A549 (cell line): ENCODE measurements around the gene GRAMD2A. TPM values are rescaled to one million over a fixed set of nuclear protein-coding genes. Genes with fewer than 3 reads are reported as not detected.

Experiments
- ATAC-seq, 2 experiments: fragments of 200-7000 bp in 1 of 2; fragments of >200 bp in 1 of 2; cut with Nextera tagmentation in 1 of 2; cut with Tn5 transposase in 1 of 2; 3 replicates each; pipeline versions ENCODE4 v1.8.0 to v1.9.1; 2018 to 2020; ENCODE audit warnings: mild to moderate bottlenecking in 1 of 2, moderate library complexity in 1 of 2
- CTCF ChIA-PET: fragments of 300-600 bp; sonication (Branson Sonifier 250); formaldehyde crosslinking; extraction: SDS; loops from one replicate; lab custom pipeline; 2021; ENCODE audit warnings: antibody characterized with exemption, inconsistent platforms; lab: Yijun Ruan, JAX
- POLR2A ChIA-PET: fragments of 350-600 bp; formaldehyde crosslinking; extraction: SDS; loops from one replicate; lab custom pipeline; 2021; ENCODE audit warnings: antibody characterized with exemption, inconsistent platforms; lab: Yijun Ruan, JAX
- DNase-seq, 2 experiments: peaks; one replicate each; pipeline versions ENCODE4 v3.0.0 to v3.0.0-alpha.2; 2011 to 2016; ENCODE audit warnings: low read depth in 1 of 2, low spot score in 1 of 2
- FAIRE-seq: peaks from 2 replicates; lab custom pipeline; 2011; peaks lifted over from hg19 to GRCh38; lab: Jason Lieb, UNC
- H3K27ac ChIP-seq, 2 experiments: fragments of >200 bp; sonication (Bioruptor Twin); formaldehyde crosslinking; 3 replicates each; pipeline ENCODE4 v1.5.1; 2016 to 2017
- H3K4me1 ChIP-seq: fragments of >200 bp; sonication (Bioruptor Twin); formaldehyde crosslinking; 3 replicates; pipeline ENCODE4 v1.6.1; 2016
- H3K4me2 ChIP-seq: fragments of >200 bp; sonication (Bioruptor Twin); formaldehyde crosslinking; 3 replicates; pipeline ENCODE4 v1.6.1; 2016
- H3K4me3 ChIP-seq: fragments of >200 bp; sonication (Bioruptor Twin); formaldehyde crosslinking; 3 replicates; pipeline ENCODE4 v1.5.1; 2016
- H3K9me3 ChIP-seq: fragments of >200 bp; sonication (Bioruptor Twin); formaldehyde crosslinking; 3 replicates; pipeline ENCODE4 v1.6.1; 2016
- ATOH8 ChIP-seq: fragments of 250-450 bp; sonication (Bioruptor Pico); IDR thresholded peaks from 2 replicates; pipeline ENCODE4 v1.5.0; 2020; ENCODE audit warnings: low read depth, mild to moderate bottlenecking, moderate library complexity
- CBX8 ChIP-seq: fragments of 200-600 bp; sonication (generic); IDR thresholded peaks from 2 replicates; pipeline ENCODE4 v1.6.1; 2016
- CHD2 ChIP-seq: fragments of 150-350 bp; IDR thresholded peaks from 2 replicates; pipeline ENCODE4 v1.6.1; 2014; ENCODE audit warnings: low read length; ENCODE audit not compliant: partially characterized antibody
- CHD4 ChIP-seq: fragments of 200-600 bp; sonication (generic); IDR thresholded peaks from 2 replicates; pipeline ENCODE4 v1.6.1; 2016; ENCODE audit warnings: antibody characterized with exemption, mild to moderate bottlenecking, borderline replicate concordance
- CTCF ChIP-seq: fragments of >200 bp; sonication (Bioruptor Twin); formaldehyde crosslinking; IDR thresholded peaks from 3 replicates; pipeline ENCODE4 v1.5.1; 2016
- EHF ChIP-seq: fragments of 250-450 bp; sonication (Bioruptor Pico); IDR thresholded peaks from 2 replicates; pipeline ENCODE4 v1.5.0; 2020; ENCODE audit warnings: mild to moderate bottlenecking
- EP300 ChIP-seq, 2 experiments: fragments of >200 bp; sonication (Bioruptor Twin); formaldehyde crosslinking; IDR thresholded peaks; 2 replicates in 1 of 2; 3 replicates in 1 of 2; pipeline ENCODE4 v1.6.1; 2016 to 2017
- ESRRA ChIP-seq: fragments of 150-350 bp; IDR thresholded peaks from 2 replicates; pipeline ENCODE4 v1.6.1; 2014; ENCODE audit warnings: mild to moderate bottlenecking, low read length, borderline replicate concordance
- FOSB ChIP-seq: fragments of 250-450 bp; sonication (Bioruptor Pico); IDR thresholded peaks from 2 replicates; pipeline ENCODE4 v1.5.0; 2020; ENCODE audit warnings: mild to moderate bottlenecking, moderate library complexity
- FOSL2 ChIP-seq, 2 experiments: fragments of 450-650 bp in 1 of 2; fragments of >200 bp in 1 of 2; sonication (Bioruptor Twin) in 1 of 2; formaldehyde crosslinking; IDR thresholded peaks; 2 replicates each; pipeline versions ENCODE4 v1.5.0 to v1.6.1; 2016 to 2020; ENCODE audit warnings: mild to moderate bottlenecking in 1 of 2, moderate library complexity in 1 of 2
- FOXS1 ChIP-seq: fragments of 250-450 bp; sonication (Bioruptor Pico); IDR thresholded peaks from 2 replicates; pipeline ENCODE4 v1.5.0; 2020; ENCODE audit warnings: mild to moderate bottlenecking, moderate library complexity
- HDAC2 ChIP-seq: fragments of 200-600 bp; sonication (generic); IDR thresholded peaks from 2 replicates; pipeline ENCODE4 v1.6.1; 2016
- HEYL ChIP-seq: fragments of 250-450 bp; sonication (Bioruptor Pico); IDR thresholded peaks from 2 replicates; pipeline ENCODE4 v1.8.0; 2021; ENCODE audit warnings: mild to moderate bottlenecking, moderate library complexity
- HOXA7 ChIP-seq: fragments of 250-450 bp; sonication (Bioruptor Pico); IDR thresholded peaks from 2 replicates; pipeline ENCODE4 v1.5.0; 2020; ENCODE audit warnings: mild to moderate bottlenecking, moderate library complexity
- HOXB13 ChIP-seq: fragments of 250-450 bp; sonication (Bioruptor Pico); IDR thresholded peaks from 2 replicates; pipeline ENCODE4 v1.5.0; 2020; ENCODE audit warnings: low read depth, mild to moderate bottlenecking, moderate library complexity
- HOXB5 ChIP-seq: fragments of 250-450 bp; sonication (Bioruptor Pico); IDR thresholded peaks from 2 replicates; pipeline ENCODE4 v1.5.0; 2020; ENCODE audit warnings: mild to moderate bottlenecking, moderate library complexity
- JUN ChIP-seq, 2 experiments: fragments of >200 bp; sonication (Bioruptor Twin); formaldehyde crosslinking; IDR thresholded peaks; 2 replicates in 1 of 2; 3 replicates in 1 of 2; pipeline ENCODE4 v1.6.1; 2016 to 2017
- JUNB ChIP-seq: fragments of >200 bp; sonication (Bioruptor Twin); formaldehyde crosslinking; IDR thresholded peaks from 2 replicates; pipeline ENCODE4 v1.6.1; 2016
- KDM1A ChIP-seq: fragments of 200-600 bp; sonication (generic); IDR thresholded peaks from 2 replicates; pipeline ENCODE4 v1.6.1; 2016; ENCODE audit warnings: low read depth, mild to moderate bottlenecking
- KDM5A ChIP-seq: fragments of 200-600 bp; sonication (generic); IDR thresholded peaks from 2 replicates; pipeline ENCODE4 v1.6.1; 2016; ENCODE audit warnings: antibody characterized with exemption, mild to moderate bottlenecking
- MAFK ChIP-seq: fragments of 450-650 bp; IDR thresholded peaks from 2 replicates; pipeline ENCODE4 v1.6.1; 2014; ENCODE audit not compliant: partially characterized antibody
- MAX ChIP-seq: IDR thresholded peaks from 2 replicates; pipeline ENCODE4 v1.6.1; 2012
- MAZ ChIP-seq: fragments of 150-350 bp; IDR thresholded peaks from 2 replicates; pipeline ENCODE4 v1.6.1; 2014; ENCODE audit warnings: antibody characterized with exemption, low read depth, low read length, borderline replicate concordance
- MYC ChIP-seq: IDR thresholded peaks from 2 replicates; pipeline ENCODE4 v1.6.1; 2012; ENCODE audit warnings: mild to moderate bottlenecking, inconsistent platforms, low read length, improper control_type of control experiment, borderline replicate concordance
- NFE2L2 ChIP-seq: fragments of 150-350 bp; conservative IDR thresholded peaks from 2 replicates; pipeline ENCODE4 v1.6.1; 2014; ENCODE audit warnings: low read length
- NPAS2 ChIP-seq: fragments of 250-450 bp; sonication (Bioruptor Pico); IDR thresholded peaks from 2 replicates; pipeline ENCODE4 v1.8.0; 2022; ENCODE audit warnings: mild to moderate bottlenecking, moderate library complexity, borderline replicate concordance
- NR3C1 ChIP-seq: fragments of >200 bp; sonication (Bioruptor Twin); formaldehyde crosslinking; IDR thresholded peaks from 3 replicates; pipeline ENCODE4 v1.6.1; 2017
- PBX3 ChIP-seq: IDR thresholded peaks from 2 replicates; pipeline ENCODE4 v1.6.1; 2012
- POLR2A ChIP-seq: IDR thresholded peaks from 2 replicates; pipeline ENCODE4 v1.6.1; 2012; ENCODE audit warnings: mild to moderate bottlenecking, low read length
- POLR2AphosphoS2 ChIP-seq: conservative IDR thresholded peaks from 2 replicates; pipeline ENCODE4 v1.6.1; 2012; ENCODE audit warnings: low read length, improper control_type of control experiment, inconsistent platforms
- RAD21 ChIP-seq, 2 experiments: fragments of >200 bp in 1 of 2; sonication (Bioruptor Twin) in 1 of 2; formaldehyde crosslinking in 1 of 2; IDR thresholded peaks in 1 of 2; conservative IDR thresholded peaks in 1 of 2; 2 replicates in 1 of 2; 3 replicates in 1 of 2; pipeline ENCODE4 v1.6.1; 2012 to 2018; ENCODE audit warnings: inconsistent platforms in 1 of 2
- RARB ChIP-seq: fragments of 250-450 bp; sonication (Bioruptor Pico); IDR thresholded peaks from 2 replicates; pipeline ENCODE4 v1.8.0; 2021; ENCODE audit warnings: mild to moderate bottlenecking, moderate library complexity
- RCOR1 ChIP-seq: fragments of 150-350 bp; IDR thresholded peaks from 2 replicates; pipeline ENCODE4 v1.6.1; 2014; ENCODE audit warnings: antibody characterized with exemption, low read length, low read depth
- RFX5 ChIP-seq: fragments of 450-650 bp; IDR thresholded peaks from 2 replicates; pipeline ENCODE4 v1.7.1; 2014; ENCODE audit warnings: antibody characterized with exemption, mild to moderate bottlenecking, moderate library complexity
- RNF2 ChIP-seq: fragments of 200-600 bp; sonication (generic); IDR thresholded peaks from 2 replicates; pipeline ENCODE4 v1.6.1; 2016; ENCODE audit warnings: low read depth, mild to moderate bottlenecking, antibody characterized with exemption, moderate library complexity, borderline replicate concordance
- SMC3 ChIP-seq: fragments of >200 bp; sonication (Bioruptor Twin); formaldehyde crosslinking; IDR thresholded peaks from 3 replicates; pipeline ENCODE4 v1.6.1; 2018; ENCODE audit warnings: inconsistent platforms
- ZFP36 ChIP-seq: fragments of 450-650 bp; IDR thresholded peaks from 2 replicates; pipeline ENCODE4 v1.6.1; 2014; ENCODE audit warnings: borderline replicate concordance; ENCODE audit not compliant: partially characterized antibody
- ZNF302 ChIP-seq: fragments of 250-450 bp; sonication (Bioruptor Pico); IDR thresholded peaks from 2 replicates; pipeline ENCODE4 v1.9.0; 2021; ENCODE audit warnings: inconsistent platforms, mild to moderate bottlenecking, moderate library complexity
- ZSCAN20 ChIP-seq: fragments of 250-450 bp; sonication (Bioruptor Pico); IDR thresholded peaks from 2 replicates; pipeline ENCODE4 v1.8.0; 2022; ENCODE audit warnings: mild to moderate bottlenecking, moderate library complexity
- WGBS: methylation state at CpG from one replicate; pipeline ENCODE4 v1.1.6; 2017; ENCODE audit errors: missing lambda C conversion rate; 5-methylcytosine and 5-hydroxymethylcytosine counted together
- polyA plus RNA-seq, 4 experiments: library from polyadenylated mRNA; depleted of rRNA in 3 of 4; stranded (reverse); fragments of >200 nt; fragmentation: RNase III in 1 of 4; extraction: RNeasy Plus Mini Kit Qiagen cat#74134 plus additional on column Dnase treatment in 1 of 4; gene quantifications; 2 replicates in 3 of 4; 3 replicates in 1 of 4; pipeline ENCODE4 v1.2.3, GENCODE V29; 2011 to 2017

The GRAMD2A gene
- polyA plus RNA-seq, 2 of the 4 experiments (the other 2 are of a cell fraction) = 0.41 TPM; not detected in 1

GRCh38 chr15:72231066-72231832 is 33.7 kb upstream of the GRAMD2A start, which contains the start of gene PKM:
Gene PKM (minus strand): TSS chr15:72231190. CDS start chr15:72219097, 12,093 bp downstream.
- 1% methylated on average over 44 of the region's 67 CpGs for WGBS
- ATAC-seq (peak; percentile 60 to 75), DNase-seq (peak; percentile 93 to 100), FAIRE-seq (no peak)
- H3K9me3 ChIP-seq = no peaks in the 10 kb centered on the region
- H3K4me1 ChIP-seq = peaks cover 53% of the 10 kb centered on the region
- peak within 1 kb of the TSS; percentile 97 for H3K27ac ChIP-seq
- H3K4me3 ChIP-seq = peak within 1 kb of the TSS; percentile 91
- ChIA-PET CTCF (interaction anchor here (1.0 to 31.1 kb wide), 7 partner anchors 10 to 479 kb away, joined by 3 to 644 read pairs (median 10); partner anchors contain the start of gene GRAMD2A), POLR2A (interaction anchor here (0.6 to 3.9 kb wide), 15 partner anchors 9 to 1479 kb away, joined by 3 to 40 read pairs (median 5); partner anchors contain the start of gene GRAMD2A)
- peak within 1 kb of the TSS; percentile 97 for H3K4me2 ChIP-seq
- TF ChIP-seq EHF (CRISPR knock-in tag) = no peak
- peak; percentile 33 for TF ChIP-seq ATOH8 (CRISPR knock-in tag)
- peak; percentile 83; the same call in 1 of the 2 replicates for TF ChIP-seq MYC
- TF ChIP-seq KDM5A = no peak
- TF ChIP-seq RARB = peak; percentile 83; the same call in 1 of the 2 replicates
- peak; percentile 94 to 99; a peak in 4 of 5 replicates for TF ChIP-seq JUN (IDR thresholded peaks at IDR 0.05)
- TF ChIP-seq ZNF302 (CRISPR knock-in tag) = no peak
- TF ChIP-seq RFX5 = peak; percentile 77
- TF ChIP-seq HOXA7 (CRISPR knock-in tag) = peak; percentile 69; the same call in 1 of the 2 replicates
- TF ChIP-seq EP300 (IDR thresholded peaks at IDR 0.05) = peak; percentile 11 to 57; a peak in 1 of 5 replicates
- no peak for TF ChIP-seq RCOR1
- TF ChIP-seq POLR2AphosphoS2 = no peak
- no peak for TF ChIP-seq CTCF
- peak; percentile 35; the same call in 2 of the 3 replicates for TF ChIP-seq SMC3
- TF ChIP-seq KDM1A = no peak
- TF ChIP-seq HOXB13 (CRISPR knock-in tag) = no peak; the same call in 1 of the 2 replicates
- no peak for TF ChIP-seq CHD4
- no peak; the same call in 1 of the 2 replicates for TF ChIP-seq NPAS2
- no peak for TF ChIP-seq RNF2
- TF ChIP-seq JUNB = 0 out of 2 replicates have a peak, but pooled peaks have one; percentile 24
- TF ChIP-seq FOXS1 (CRISPR knock-in tag) = no peak
- TF ChIP-seq MAZ = no peak; the same call in 1 of the 2 replicates
- no peak for TF ChIP-seq ZSCAN20
- peak; percentile 92 for TF ChIP-seq MAX
- TF ChIP-seq NR3C1 = no peak
- no peak; a peak in 1 of 5 replicates for TF ChIP-seq RAD21 (conservative IDR thresholded peaks at IDR 0.05 in 1 of 2, IDR thresholded peaks at IDR 0.05 in 1 of 2)
- TF ChIP-seq POLR2A = peak; percentile 100
- TF ChIP-seq HDAC2 = no peak
- TF ChIP-seq HOXB5 = no peak
- no peak for TF ChIP-seq NFE2L2
- TF ChIP-seq ZFP36 = no peak
- TF ChIP-seq ESRRA = peak; percentile 96
- TF ChIP-seq PBX3 = peak; percentile 97
- TF ChIP-seq FOSB (CRISPR knock-in tag) = no peak
- TF ChIP-seq HEYL (CRISPR knock-in tag) = no peak
- no peak for TF ChIP-seq CBX8
- no peak for TF ChIP-seq MAFK
- no peak for TF ChIP-seq FOSL2 (IDR thresholded peaks at IDR 0.05)
- TF ChIP-seq FOSL2 (CRISPR knock-in tag; IDR thresholded peaks at IDR 0.05) = peak; percentile 63; the same call in 1 of the 2 replicates
- TF ChIP-seq CHD2 = peak; percentile 86
